PC-9 (cell line): ENCODE data around the gene PRDM10. TPM values are rescaled to one million over a fixed set of nuclear protein-coding genes. Genes with fewer than 3 reads are reported as not detected.

ENCODE experiments used
- BruUV-seq: library from RNA; stranded (reverse); fragments of 400-500 nt; replicated peaks from 2 replicates; lab custom pipeline; 2021; lab: Mats Ljungman, UMichigan
- CTCF ChIA-PET: fragments of 300-600 bp; sonication (Branson Sonifier 250); formaldehyde crosslinking; loops from one replicate; lab custom pipeline; 2022; ENCODE audit warnings: antibody characterized with exemption; lab: Charles Lee
- POLR2A ChIA-PET: fragments of 300-600 bp; sonication (Branson Sonifier 250); formaldehyde crosslinking; loops from one replicate; lab custom pipeline; 2022; ENCODE audit warnings: antibody characterized with exemption; ENCODE audit not compliant: unreplicated experiment; lab: Charles Lee
- DNase-seq, 2 experiments: peaks; one replicate each; pipeline versions ENCODE4 v3.0.0 to v3.0.0-alpha.2; 2015 to 2022; ENCODE audit warnings: mixed read lengths in 1 of 2
- H2AFZ ChIP-seq: fragments of 200-600 bp; sonication (generic); 2 replicates; pipeline ENCODE4 v1.8.1; 2017; ENCODE audit warnings: antibody characterized with exemption
- H3F3A ChIP-seq: fragments of 200-600 bp; sonication (generic); 2 replicates; pipeline ENCODE4 v1.8.1; 2017; ENCODE audit warnings: antibody characterized with exemption, mild to moderate bottlenecking, low read depth; ENCODE audit not compliant: insufficient read depth
- H3K27ac ChIP-seq: fragments of 200-600 bp; sonication (generic); 2 replicates; pipeline ENCODE4 v1.6.1; 2016; ENCODE audit warnings: mixed run types
- H3K27me3 ChIP-seq: fragments of 200-600 bp; sonication (generic); 2 replicates; pipeline ENCODE4 v1.6.1; 2016; ENCODE audit warnings: low read depth, mixed run types; ENCODE audit not compliant: insufficient read depth
- H3K36me3 ChIP-seq: fragments of 200-600 bp; sonication (generic); 2 replicates; pipeline ENCODE4 v1.6.1; 2016; ENCODE audit warnings: low read depth, mixed run types
- H3K4me1 ChIP-seq: fragments of 200-600 bp; sonication (generic); replicated peaks from 2 replicates; pipeline ENCODE4 v1.6.1; 2016; ENCODE audit warnings: mixed run types; ENCODE audit not compliant: insufficient read depth
- H3K4me2 ChIP-seq: fragments of 200-600 bp; sonication (generic); 2 replicates; pipeline ENCODE4 v1.6.1; 2017; ENCODE audit warnings: mixed run types
- H3K4me3 ChIP-seq: fragments of 200-600 bp; sonication (generic); 2 replicates; pipeline ENCODE4 v1.6.1; 2016; ENCODE audit warnings: mixed run types
- H3K79me2 ChIP-seq: fragments of 200-600 bp; sonication (generic); 2 replicates; pipeline ENCODE4 v1.6.1; 2017; ENCODE audit warnings: low read depth, mixed run types
- H3K9me2 ChIP-seq: fragments of 200-600 bp; sonication (generic); 2 replicates; pipeline ENCODE4 v1.8.1; 2017; ENCODE audit warnings: mild to moderate bottlenecking; ENCODE audit not compliant: insufficient read depth
- H3K9me3 ChIP-seq: fragments of 200-600 bp; sonication (generic); 2 replicates; pipeline ENCODE4 v1.8.1; 2016; ENCODE audit warnings: low read depth; ENCODE audit not compliant: insufficient read depth
- H4K20me1 ChIP-seq: fragments of 200-600 bp; sonication (generic); 2 replicates; pipeline ENCODE4 v1.8.1; 2017; ENCODE audit not compliant: insufficient read depth
- CTCF ChIP-seq: fragments of 200-600 bp; sonication (generic); conservative IDR thresholded peaks from 2 replicates; pipeline ENCODE4 v1.6.1; 2017; ENCODE audit warnings: mixed run types, antibody characterized with exemption, mild to moderate bottlenecking, moderate library complexity
- EZH2 ChIP-seq: fragments of 200-600 bp; sonication (generic); IDR thresholded peaks from 2 replicates; pipeline ENCODE4 v1.8.0; 2017; ENCODE audit warnings: antibody characterized with exemption, low read depth
- intact Hi-C: fragments of 100-400 bp; cut with micrococcal nuclease; formaldehyde crosslinking; loops from one replicate; pipeline ENCODE4 v1.10.0; 2022; ENCODE audit not compliant: unreplicated experiment
- total RNA-seq: library from RNA; stranded (reverse); gene quantifications from 2 replicates; pipeline ENCODE4 v1.2.3, GENCODE V29; 2021

PRDM10 gene
- total RNA-seq, 1 experiment from 2014 or later = 14.6 TPM

DNA sequence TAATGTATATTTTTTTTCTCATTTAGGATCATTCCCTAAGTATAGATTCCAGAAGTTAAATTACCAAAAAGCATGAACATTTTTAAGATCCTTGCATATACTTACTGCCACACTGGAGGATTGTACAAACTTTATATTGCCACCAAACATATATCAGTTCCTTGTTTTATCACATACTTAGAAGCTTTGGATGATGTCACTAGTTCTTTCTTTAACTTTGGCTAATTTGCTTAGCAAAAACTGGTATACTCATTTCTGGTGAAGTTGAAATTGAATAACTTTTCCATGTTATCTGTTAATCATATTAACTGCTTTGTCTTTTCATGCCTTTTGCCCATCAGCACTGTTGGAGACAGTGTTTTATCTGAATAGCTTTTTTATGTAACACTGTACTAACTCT is 31.6 kb upstream of the PRDM10 start:
- no peak for DNase-seq
- ChIA-PET POLR2A (interaction anchor here (0.7 kb wide), 1 partner anchor 104 kb away, joined by 8 read pairs; no protein-coding TSS in a partner anchor), CTCF (interaction anchor here (0.6 kb wide), 1 partner anchor 130 kb away, joined by 4 read pairs; no protein-coding TSS in a partner anchor)
- H3K79me2 ChIP-seq = no peaks in the 10 kb centered on the region
- no peak overlapping the region for H3K27ac ChIP-seq
- H2AFZ ChIP-seq = no peak overlapping the region
- no peak overlapping the region for H3K4me2 ChIP-seq
- peaks cover 9% of the 10 kb centered on the region; the same call in 1 of the 2 replicates for H3K4me1 ChIP-seq
- no TSS peak for BruUV-seq
- H3K9me3 ChIP-seq = no peaks in the 10 kb centered on the region
- H3K4me3 ChIP-seq = no peak overlapping the region
- no peak for TF ChIP-seq CTCF
- TF ChIP-seq EZH2 = no peak
- H3K9me2 ChIP-seq = no peaks in the 10 kb centered on the region
- no peaks in the 10 kb centered on the region for H3K27me3 ChIP-seq
- no peaks in the 10 kb centered on the region for H4K20me1 ChIP-seq
- no peaks in the 10 kb centered on the region for H3K36me3 ChIP-seq
- intact Hi-C loops = no loop called here
- no peaks in the 10 kb centered on the region for H3F3A ChIP-seq

DNA sequence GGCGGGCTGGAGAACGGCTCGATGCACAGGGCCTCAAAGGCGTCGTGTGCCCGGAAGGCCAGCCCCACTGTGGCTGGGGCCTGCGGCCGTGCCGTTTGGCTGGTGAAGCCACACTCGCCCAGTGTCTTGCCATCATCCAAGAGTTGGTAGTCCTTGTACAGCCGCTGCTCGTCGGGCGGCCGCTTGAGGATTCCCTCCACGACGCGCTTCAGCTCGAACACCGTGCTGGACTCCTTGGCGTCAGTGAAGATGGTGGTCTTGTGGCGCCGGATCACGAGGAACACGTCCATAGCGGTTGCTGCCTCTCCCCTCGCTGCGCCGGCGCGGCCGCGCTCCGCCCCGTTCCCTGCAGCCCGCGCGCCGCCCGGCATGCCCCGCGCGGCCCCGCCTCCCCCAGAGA is 30.3 kb upstream of the PRDM10 start:
- H3K4me2 ChIP-seq = no peak overlapping the region
- H3K9me2 ChIP-seq = no peaks in the 10 kb centered on the region
- no peak overlapping the region for H2AFZ ChIP-seq
- H3K4me3 ChIP-seq = no peak overlapping the region
- no TSS peak for BruUV-seq
- no peaks in the 10 kb centered on the region for H4K20me1 ChIP-seq
- no peaks in the 10 kb centered on the region for H3K79me2 ChIP-seq
- no peak overlapping the region for H3K27ac ChIP-seq
- peaks cover 3% of the 10 kb centered on the region; the same call in 1 of the 2 replicates for H3F3A ChIP-seq
- CTCF ChIA-PET = no interaction called here
- TF ChIP-seq CTCF (no peak), EZH2 (no peak)
- peaks cover 14% of the 10 kb centered on the region; the same call in 1 of the 2 replicates for H3K4me1 ChIP-seq
- H3K9me3 ChIP-seq = no peaks in the 10 kb centered on the region
- intact Hi-C loops = no loop called here
- no peaks in the 10 kb centered on the region for H3K27me3 ChIP-seq
- POLR2A ChIA-PET = no interaction called here
- DNase-seq = no peak
- no peaks in the 10 kb centered on the region for H3K36me3 ChIP-seq

DNA sequence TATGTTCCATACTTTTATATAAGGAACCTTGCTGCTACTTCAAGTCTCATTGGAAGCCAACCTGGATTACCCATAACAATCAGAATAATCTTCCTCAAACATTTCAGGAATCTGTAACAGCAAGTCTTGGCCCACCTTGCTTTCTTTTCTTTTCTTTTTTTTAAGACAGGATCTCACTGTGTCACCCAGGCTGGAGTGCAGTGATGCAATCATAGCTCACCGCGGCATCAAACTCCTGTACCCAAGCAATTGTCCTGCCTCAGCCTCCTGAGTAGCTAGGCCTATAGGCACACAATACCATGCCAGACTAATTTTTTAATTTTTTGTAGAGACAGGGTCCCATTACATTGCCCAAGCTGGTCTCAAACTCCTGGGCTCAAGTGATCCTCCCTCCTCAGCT is 29.3 kb upstream of the PRDM10 start:
- ChIA-PET POLR2A (interaction anchor here (0.7 kb wide), 1 partner anchor 13 kb away, joined by 9 read pairs; no protein-coding TSS in a partner anchor), CTCF (no interaction called here)
- Histone ChIP-seq H3K27me3 (no peaks in the 10 kb centered on the region), H3K4me1 (peaks cover 14% of the 10 kb centered on the region; the same call in 1 of the 2 replicates), H3F3A (peaks cover 3% of the 10 kb centered on the region; the same call in 1 of the 2 replicates), H3K9me3 (no peaks in the 10 kb centered on the region), H2AFZ (no peak overlapping the region), H3K4me2 (no peak overlapping the region), H3K79me2 (no peaks in the 10 kb centered on the region), H3K36me3 (no peaks in the 10 kb centered on the region), H4K20me1 (no peaks in the 10 kb centered on the region), H3K27ac (no peak overlapping the region), H3K4me3 (no peak overlapping the region), H3K9me2 (no peaks in the 10 kb centered on the region)
- intact Hi-C loops = no loop called here
- no TSS peak for BruUV-seq
- DNase-seq = no peak
- no peak for TF ChIP-seq EZH2
- TF ChIP-seq CTCF = no peak
